GM19438 (cell line): ENCODE results near the gene ABCB9.

ENCODE experiments used
- ATAC-seq: cut with Tn5 transposase; IDR thresholded peaks from one replicate; pipeline ENCODE4 v1.9.1; 2021; ENCODE audit warnings: low read depth; ENCODE audit not compliant: unreplicated experiment

ABCB9 gene

DNA sequence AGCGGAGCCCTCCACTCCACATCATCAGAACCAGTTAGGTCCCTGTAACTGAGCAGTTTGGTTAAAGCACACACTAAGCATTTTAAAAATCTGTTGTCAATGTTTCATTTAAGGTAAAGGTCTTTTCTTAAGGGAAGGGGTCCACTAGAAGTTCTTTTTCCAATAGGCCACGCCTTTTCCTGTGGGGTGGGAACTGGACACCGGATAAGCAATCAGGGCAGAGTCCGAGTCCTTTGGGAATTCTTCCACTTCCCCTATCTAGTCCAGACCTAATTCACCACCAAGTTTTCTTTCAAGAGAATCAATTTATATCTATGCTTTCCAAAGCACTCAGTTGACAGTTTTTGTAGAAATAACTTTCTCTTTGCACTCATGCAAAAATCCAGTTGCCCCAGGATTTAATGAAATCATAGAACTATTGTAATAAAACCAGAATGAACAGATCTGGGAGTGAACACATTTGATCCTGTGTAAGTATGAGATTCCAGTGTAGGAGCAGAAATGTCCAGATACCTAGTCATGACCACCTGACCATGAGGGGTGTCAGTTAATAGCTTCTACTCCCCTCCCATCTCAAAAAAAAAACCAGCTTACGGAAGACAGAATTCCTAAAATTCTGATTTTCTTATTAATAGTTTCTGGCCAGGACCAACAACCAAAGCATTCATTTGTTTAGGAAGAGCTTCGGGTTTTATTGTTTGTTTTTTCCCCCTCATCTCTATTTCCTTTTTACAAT lies 82.0 kb downstream of the ABCB9 start:
- ATAC-seq: no peak

- ATAC-seq: no peak
These were observed 83.2 kb downstream of the ABCB9 start for GRCh38 chr12:122882908-122883558.

DNA sequence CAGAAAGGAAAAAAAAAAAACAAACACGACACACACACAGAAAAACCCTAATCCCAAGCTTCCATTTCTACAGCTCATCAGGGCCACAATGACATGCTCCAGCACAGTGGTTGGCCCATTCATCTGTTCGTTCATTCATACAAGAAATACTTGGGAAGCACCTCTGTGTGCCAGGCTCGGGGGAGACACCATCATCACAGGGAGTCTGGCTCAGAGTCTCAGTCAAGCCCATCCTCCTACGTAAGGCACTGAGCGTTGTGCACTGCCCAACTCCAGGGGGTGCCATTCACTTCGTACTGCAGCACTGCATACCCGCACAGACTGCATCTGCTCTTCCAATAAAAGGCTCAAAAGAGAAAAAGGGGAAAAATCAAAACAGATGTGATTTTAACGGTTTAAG lies 85.6 kb downstream of the ABCB9 start:
- ATAC-seq: no peak

- no peak for ATAC-seq
These were observed 86.1 kb downstream of the ABCB9 start for GRCh38 chr12:122880155-122880667.
